SU-DHL-6 (cell line): ENCODE results near the gene PPP2R2C.

ENCODE experiments used
- H2AFZ ChIP-seq: fragments of 200-600 bp; sonication (generic); 2 replicates; pipeline ENCODE4 v1.6.1; 2014; ENCODE audit warnings: low read depth, mild to moderate bottlenecking, moderate library complexity, mixed read lengths, antibody characterized with exemption, low read length; ENCODE audit not compliant: severe bottlenecking
- H3F3A ChIP-seq: fragments of 200-600 bp; shearing (Covaris generic); 2 replicates; pipeline ENCODE4 v1.6.0; 2016; ENCODE audit warnings: antibody characterized with exemption, mild to moderate bottlenecking; ENCODE audit not compliant: insufficient read depth
- H3K27ac ChIP-seq: fragments of 200-600 bp; sonication (generic); 2 replicates; pipeline ENCODE4 v1.5.1; 2016; ENCODE audit warnings: low read depth, mild to moderate bottlenecking, low read length, moderate library complexity, mixed read lengths
- H3K27me3 ChIP-seq: fragments of 200-600 bp; sonication (generic), shearing (Covaris generic); 2 replicates; pipeline ENCODE4 v1.6.0; 2014; ENCODE audit warnings: mild to moderate bottlenecking, low read length
- H3K36me3 ChIP-seq: fragments of 200-600 bp; sonication (generic); 2 replicates; pipeline ENCODE4 v1.6.1; 2014; ENCODE audit warnings: mild to moderate bottlenecking, low read length, mixed read lengths
- H3K4me2 ChIP-seq: fragments of 300-600, 200-600 bp; shearing (Covaris generic), sonication (generic); 2 replicates; pipeline ENCODE4 v1.6.0; 2014; ENCODE audit warnings: low read length, low read depth, mild to moderate bottlenecking; ENCODE audit not compliant: poor library complexity, severe bottlenecking
- H3K4me3 ChIP-seq: fragments of 200-600 bp; sonication (generic); 2 replicates; pipeline ENCODE4 v1.5.1; 2014; ENCODE audit warnings: antibody characterized with exemption, low read length, mild to moderate bottlenecking, mixed read lengths; ENCODE audit not compliant: insufficient read depth, poor library complexity, severe bottlenecking
- H3K79me2 ChIP-seq: fragments of 200-600 bp; sonication (generic); 2 replicates; pipeline ENCODE4 v1.6.1; 2014; ENCODE audit warnings: mild to moderate bottlenecking, low read length, moderate library complexity; ENCODE audit not compliant: insufficient read depth
- H3K9ac ChIP-seq: fragments of 200-600 bp; sonication (generic); 2 replicates; pipeline ENCODE4 v1.7.0; 2014; ENCODE audit warnings: mild to moderate bottlenecking, low read length
- H3K9me2 ChIP-seq: fragments of 200-600 bp; sonication (generic); replicated peaks from 2 replicates; pipeline ENCODE4 v1.6.1; 2014; ENCODE audit warnings: low read length; ENCODE audit not compliant: insufficient read depth
- H3K9me3 ChIP-seq: fragments of 200-600 bp; sonication (generic); 2 replicates; pipeline ENCODE4 v1.6.1; 2014; ENCODE audit warnings: low read length, mixed read lengths; ENCODE audit not compliant: insufficient read depth
- H4K20me1 ChIP-seq: fragments of 200-600 bp; sonication (generic); 2 replicates; pipeline ENCODE4 v1.6.1; 2014; ENCODE audit warnings: low read depth, mild to moderate bottlenecking, antibody characterized with exemption, low read length, moderate library complexity, mixed read lengths
- EZH2phosphoT487 ChIP-seq: fragments of 200-600 bp; sonication (generic), shearing (Covaris generic); conservative IDR thresholded peaks from 2 replicates; pipeline ENCODE4 v1.6.1; 2018; ENCODE audit warnings: mild to moderate bottlenecking, antibody characterized with exemption, low read length, moderate library complexity, mixed read lengths
- TF ChIP-seq, protein P1 (sequence below): fragments of 200-600 bp; sonication (generic); IDR thresholded peaks from one replicate; pipeline ENCODE4 v1.5.1; 2017; ENCODE audit warnings: antibody characterized with exemption, mild to moderate bottlenecking, low read length, moderate library complexity; ENCODE audit not compliant: insufficient read depth, poor library complexity, severe bottlenecking

Gene PPP2R2C

DNA sequence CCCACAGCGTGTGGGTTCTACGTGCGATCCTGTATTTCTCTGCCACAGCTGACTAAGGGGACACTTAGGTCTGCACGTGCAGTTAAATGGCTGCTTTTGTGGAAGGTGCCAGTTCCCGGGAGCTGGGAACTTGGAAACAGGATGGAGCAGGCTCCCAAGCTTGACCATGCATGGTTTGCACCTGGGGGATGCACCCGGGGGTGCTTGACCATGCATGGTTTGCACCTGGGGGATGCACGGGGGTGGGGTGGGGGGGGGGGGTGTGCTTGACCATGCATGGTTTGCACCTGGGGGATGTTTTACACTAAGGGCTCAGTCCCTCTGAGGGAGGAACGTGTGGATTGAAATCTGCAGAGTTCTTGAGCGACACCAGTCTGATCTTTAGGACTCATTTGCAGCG is 197.1 kb downstream of the PPP2R2C start:
- no peak overlapping the region for H3K4me2 ChIP-seq

DNA sequence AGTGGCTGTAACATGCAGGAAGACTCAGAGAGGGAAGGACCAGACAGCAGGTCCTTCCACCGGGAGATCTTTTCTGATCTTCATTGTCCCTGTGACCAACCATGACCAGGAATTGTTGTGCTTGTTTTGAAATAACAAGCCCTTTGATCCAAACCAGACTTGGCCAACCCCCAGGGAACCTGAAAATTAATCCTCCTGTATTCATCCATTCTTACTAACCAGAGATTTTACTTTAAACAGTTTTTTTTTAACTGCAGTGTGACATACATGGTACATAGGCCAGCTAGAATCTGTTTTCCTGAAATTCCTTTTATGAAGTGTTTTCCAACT is 198.8 kb downstream of the PPP2R2C start:
- Histone ChIP-seq H3K9me3 (no peaks in the 10 kb centered on the region), H3F3A (no peaks in the 10 kb centered on the region), H4K20me1 (no peaks in the 10 kb centered on the region), H3K9ac (no peak overlapping the region), H3K27me3 (no peaks in the 10 kb centered on the region), H3K79me2 (no peaks in the 10 kb centered on the region), H3K4me3 (no peak overlapping the region), H3K4me2 (no peak overlapping the region), H3K36me3 (no peaks in the 10 kb centered on the region), H3K9me2 (no peaks in the 10 kb centered on the region), H3K27ac (no peak overlapping the region), H2AFZ (no peak overlapping the region)
- no peak for TF ChIP-seq EZH2phosphoT487
- TF ChIP-seq, protein P1, sequence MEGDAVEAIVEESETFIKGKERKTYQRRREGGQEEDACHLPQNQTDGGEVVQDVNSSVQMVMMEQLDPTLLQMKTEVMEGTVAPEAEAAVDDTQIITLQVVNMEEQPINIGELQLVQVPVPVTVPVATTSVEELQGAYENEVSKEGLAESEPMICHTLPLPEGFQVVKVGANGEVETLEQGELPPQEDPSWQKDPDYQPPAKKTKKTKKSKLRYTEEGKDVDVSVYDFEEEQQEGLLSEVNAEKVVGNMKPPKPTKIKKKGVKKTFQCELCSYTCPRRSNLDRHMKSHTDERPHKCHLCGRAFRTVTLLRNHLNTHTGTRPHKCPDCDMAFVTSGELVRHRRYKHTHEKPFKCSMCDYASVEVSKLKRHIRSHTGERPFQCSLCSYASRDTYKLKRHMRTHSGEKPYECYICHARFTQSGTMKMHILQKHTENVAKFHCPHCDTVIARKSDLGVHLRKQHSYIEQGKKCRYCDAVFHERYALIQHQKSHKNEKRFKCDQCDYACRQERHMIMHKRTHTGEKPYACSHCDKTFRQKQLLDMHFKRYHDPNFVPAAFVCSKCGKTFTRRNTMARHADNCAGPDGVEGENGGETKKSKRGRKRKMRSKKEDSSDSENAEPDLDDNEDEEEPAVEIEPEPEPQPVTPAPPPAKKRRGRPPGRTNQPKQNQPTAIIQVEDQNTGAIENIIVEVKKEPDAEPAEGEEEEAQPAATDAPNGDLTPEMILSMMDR = no peak

More for the DNA sequence above, 197.1 kb downstream of the PPP2R2C start:
- no peak overlapping the region for H2AFZ ChIP-seq
- H3K27me3 ChIP-seq = no peaks in the 10 kb centered on the region
- no peaks in the 10 kb centered on the region for H3F3A ChIP-seq
- no peak overlapping the region for H3K27ac ChIP-seq
- no peaks in the 10 kb centered on the region for H3K79me2 ChIP-seq
- no peaks in the 10 kb centered on the region for H3K9me2 ChIP-seq
- no peak for TF ChIP-seq EZH2phosphoT487
- TF ChIP-seq, protein P1 = no peak
- H3K9ac ChIP-seq = no peak overlapping the region
- H3K9me3 ChIP-seq = no peaks in the 10 kb centered on the region
- no peaks in the 10 kb centered on the region for H4K20me1 ChIP-seq
- H3K4me3 ChIP-seq = no peak overlapping the region
- H3K36me3 ChIP-seq = no peaks in the 10 kb centered on the region

DNA sequence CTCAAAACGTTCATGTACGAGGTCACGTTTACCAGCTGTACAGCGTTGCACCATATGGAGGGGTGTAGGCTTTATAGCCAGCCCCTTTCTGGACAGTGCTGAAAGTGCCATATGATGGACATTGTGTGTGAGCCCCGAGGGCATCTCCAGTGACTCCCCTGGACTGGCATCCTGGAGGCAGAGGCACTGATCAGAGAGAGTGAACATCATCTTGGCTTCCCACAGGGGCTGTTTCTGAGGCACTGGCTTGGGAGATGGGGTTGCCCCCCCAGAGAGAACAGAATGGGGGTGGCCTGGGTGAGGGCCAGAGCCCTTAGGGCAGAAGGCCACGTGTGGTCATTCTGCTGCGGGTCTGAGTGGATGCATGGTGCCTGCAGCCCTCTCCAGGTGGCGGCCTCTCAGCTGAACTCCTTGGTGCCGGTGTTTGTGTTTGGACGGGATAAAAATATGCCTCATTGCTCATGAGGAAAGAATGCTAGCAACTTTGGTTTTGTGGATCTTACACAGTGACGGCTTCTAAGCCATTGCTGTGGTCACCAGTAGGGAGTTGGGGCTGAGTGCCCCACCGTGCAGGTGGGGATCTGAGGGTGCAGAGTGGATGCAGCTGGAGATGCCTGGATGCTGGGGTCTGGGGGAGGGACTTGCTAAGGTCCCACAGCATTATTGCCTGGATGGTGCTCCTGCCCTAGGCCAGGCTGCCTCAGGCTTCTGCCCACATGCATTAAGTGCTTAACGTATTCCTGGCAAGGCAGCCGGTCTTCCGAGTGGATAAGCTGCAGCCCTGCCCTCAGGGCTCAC is 199.4 kb downstream of the PPP2R2C start:
- no peak overlapping the region for H2AFZ ChIP-seq
- H3K9me3 ChIP-seq = no peaks in the 10 kb centered on the region
- no peaks in the 10 kb centered on the region for H3F3A ChIP-seq
- H3K9me2 ChIP-seq = no peaks in the 10 kb centered on the region
- no peak for TF ChIP-seq EZH2phosphoT487
- TF ChIP-seq, protein P1 = no peak
- H3K79me2 ChIP-seq = no peaks in the 10 kb centered on the region
- no peak overlapping the region for H3K9ac ChIP-seq
- no peak overlapping the region for H3K4me2 ChIP-seq
- no peak overlapping the region for H3K4me3 ChIP-seq
- no peaks in the 10 kb centered on the region for H3K27me3 ChIP-seq
- no peaks in the 10 kb centered on the region for H3K36me3 ChIP-seq
- H4K20me1 ChIP-seq = no peaks in the 10 kb centered on the region
- no peak overlapping the region for H3K27ac ChIP-seq
